ENCODE results near the gene MAP4.

- TF ChIP-seq, protein P1, sequence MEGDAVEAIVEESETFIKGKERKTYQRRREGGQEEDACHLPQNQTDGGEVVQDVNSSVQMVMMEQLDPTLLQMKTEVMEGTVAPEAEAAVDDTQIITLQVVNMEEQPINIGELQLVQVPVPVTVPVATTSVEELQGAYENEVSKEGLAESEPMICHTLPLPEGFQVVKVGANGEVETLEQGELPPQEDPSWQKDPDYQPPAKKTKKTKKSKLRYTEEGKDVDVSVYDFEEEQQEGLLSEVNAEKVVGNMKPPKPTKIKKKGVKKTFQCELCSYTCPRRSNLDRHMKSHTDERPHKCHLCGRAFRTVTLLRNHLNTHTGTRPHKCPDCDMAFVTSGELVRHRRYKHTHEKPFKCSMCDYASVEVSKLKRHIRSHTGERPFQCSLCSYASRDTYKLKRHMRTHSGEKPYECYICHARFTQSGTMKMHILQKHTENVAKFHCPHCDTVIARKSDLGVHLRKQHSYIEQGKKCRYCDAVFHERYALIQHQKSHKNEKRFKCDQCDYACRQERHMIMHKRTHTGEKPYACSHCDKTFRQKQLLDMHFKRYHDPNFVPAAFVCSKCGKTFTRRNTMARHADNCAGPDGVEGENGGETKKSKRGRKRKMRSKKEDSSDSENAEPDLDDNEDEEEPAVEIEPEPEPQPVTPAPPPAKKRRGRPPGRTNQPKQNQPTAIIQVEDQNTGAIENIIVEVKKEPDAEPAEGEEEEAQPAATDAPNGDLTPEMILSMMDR (IDR thresholded peaks at IDR 0.05), result no peak
- TF ChIP-seq POLR2A (IDR thresholded peaks at IDR 0.05), result no peak
These were observed 198.6 kb downstream of the MAP4 start for GRCh38 chr3:47817609-47818008.
